ENCODE measurements around the gene NAV2.

NAV2 gene

GRCh38 chr11:19840961-19841360 is 128.3 kb downstream of the NAV2 start:
- Histone ChIP-seq H3K36me3 (ENCODE audit: control insufficient read depth, insufficient read depth, low read length) (peaks cover 3% of the 10 kb centered on the region; the same call in 1 of the 2 replicates), H3K9me3 (ENCODE audit: control insufficient read depth, insufficient read depth, low read length) (no peaks in the 10 kb centered on the region), H3K27ac (ENCODE audit: low read length) (no peak overlapping the region), H3K4me1 (ENCODE audit: control insufficient read depth, insufficient read depth, low read length) (no peaks in the 10 kb centered on the region), H3K27me3 (ENCODE audit: control insufficient read depth, insufficient read depth, low read length) (0 out of 2 replicates have a peak, but pooled peaks cover 1% of the 10 kb centered on the region), H3K4me3 (ENCODE audit: low read length) (no peak overlapping the region)
- no peak for DNase-seq (ENCODE audit: low read depth, low spot score)

GRCh38 chr11:19842505-19842904 is 129.9 kb downstream of the NAV2 start:
- no peak overlapping the region for H3K4me3 ChIP-seq (ENCODE audit: low read length)
- 0 out of 2 replicates have a peak, but pooled peaks cover 2% of the 10 kb centered on the region for H3K4me1 ChIP-seq (ENCODE audit: control insufficient read depth, insufficient read depth, low read length)
- H3K27ac ChIP-seq (ENCODE audit: low read length), result no peak overlapping the region
- no CpG with 5 or more reads among the region's 7 CpGs for whole genome bisulfite sequencing (ENCODE audit: insufficient coverage, insufficient read length)
- peaks cover 3% of the 10 kb centered on the region; the same call in 1 of the 2 replicates for H3K36me3 ChIP-seq (ENCODE audit: control insufficient read depth, insufficient read depth, low read length)
- H3K9me3 ChIP-seq (ENCODE audit: control insufficient read depth, insufficient read depth, low read length), result no peaks in the 10 kb centered on the region
- DNase-seq (ENCODE audit: low read depth, low spot score), result no peak
- 0 out of 2 replicates have a peak, but pooled peaks cover 1% of the 10 kb centered on the region for H3K27me3 ChIP-seq (ENCODE audit: control insufficient read depth, insufficient read depth, low read length)

GRCh38 chr11:19843079-19843478 is 130.4 kb downstream of the NAV2 start:
- no CpG with 5 or more reads among the region's 2 CpGs for WGBS (ENCODE audit: insufficient coverage, insufficient read length)
- Histone ChIP-seq H3K27ac (ENCODE audit: low read length) (no peak overlapping the region), H3K4me3 (ENCODE audit: low read length) (no peak overlapping the region), H3K27me3 (ENCODE audit: control insufficient read depth, insufficient read depth, low read length) (0 out of 2 replicates have a peak, but pooled peaks cover 1% of the 10 kb centered on the region), H3K36me3 (ENCODE audit: control insufficient read depth, insufficient read depth, low read length) (peaks cover 3% of the 10 kb centered on the region; the same call in 1 of the 2 replicates), H3K4me1 (ENCODE audit: control insufficient read depth, insufficient read depth, low read length) (0 out of 2 replicates have a peak, but pooled peaks cover 2% of the 10 kb centered on the region), H3K9me3 (ENCODE audit: control insufficient read depth, insufficient read depth, low read length) (no peaks in the 10 kb centered on the region)
- no peak for DNase-seq (ENCODE audit: low read depth, low spot score)

- Histone ChIP-seq H3K4me3 (ENCODE audit: low read length) (no peak overlapping the region), H3K4me1 (ENCODE audit: control insufficient read depth, insufficient read depth, low read length) (0 out of 2 replicates have a peak, but pooled peaks cover 2% of the 10 kb centered on the region), H3K9me3 (ENCODE audit: control insufficient read depth, insufficient read depth, low read length) (no peaks in the 10 kb centered on the region), H3K36me3 (ENCODE audit: control insufficient read depth, insufficient read depth, low read length) (peaks cover 3% of the 10 kb centered on the region; the same call in 1 of the 2 replicates), H3K27ac (ENCODE audit: low read length) (no peak overlapping the region), H3K27me3 (ENCODE audit: control insufficient read depth, insufficient read depth, low read length) (0 out of 2 replicates have a peak, but pooled peaks cover 1% of the 10 kb centered on the region)
- no peak for DNase-seq (ENCODE audit: low read depth, low spot score)
Measured at GRCh38 chr11:19844012-19844411, 131.4 kb downstream of the NAV2 start.

GRCh38 chr11:19844806-19845205 is 132.2 kb downstream of the NAV2 start:
- H3K9me3 ChIP-seq (ENCODE audit: control insufficient read depth, insufficient read depth, low read length), result no peaks in the 10 kb centered on the region
- H3K36me3 ChIP-seq (ENCODE audit: control insufficient read depth, insufficient read depth, low read length), result peaks cover 3% of the 10 kb centered on the region; the same call in 1 of the 2 replicates
- H3K27me3 ChIP-seq (ENCODE audit: control insufficient read depth, insufficient read depth, low read length), result no peaks in the 10 kb centered on the region
- DNase-seq (ENCODE audit: low read depth, low spot score), result no peak
- no CpG with 5 or more reads among the region's 2 CpGs for WGBS (ENCODE audit: insufficient coverage, insufficient read length)
- no peak overlapping the region for H3K27ac ChIP-seq (ENCODE audit: low read length)
- no peak overlapping the region for H3K4me3 ChIP-seq (ENCODE audit: low read length)
- 0 out of 2 replicates have a peak, but pooled peaks cover 2% of the 10 kb centered on the region for H3K4me1 ChIP-seq (ENCODE audit: control insufficient read depth, insufficient read depth, low read length)

- Histone ChIP-seq H3K4me1 (ENCODE audit: control insufficient read depth, insufficient read depth, low read length) (0 out of 2 replicates have a peak, but pooled peaks cover 2% of the 10 kb centered on the region), H3K27me3 (ENCODE audit: control insufficient read depth, insufficient read depth, low read length) (no peaks in the 10 kb centered on the region), H3K27ac (ENCODE audit: low read length) (no peak overlapping the region), H3K4me3 (ENCODE audit: low read length) (no peak overlapping the region), H3K9me3 (ENCODE audit: control insufficient read depth, insufficient read depth, low read length) (no peaks in the 10 kb centered on the region), H3K36me3 (ENCODE audit: control insufficient read depth, insufficient read depth, low read length) (peaks cover 3% of the 10 kb centered on the region; the same call in 1 of the 2 replicates)
- DNase-seq (ENCODE audit: low read depth, low spot score), result no peak
Measured at GRCh38 chr11:19845626-19846025, 133.0 kb downstream of the NAV2 start.

- no peak overlapping the region for H3K27ac ChIP-seq (ENCODE audit: low read length)
- no peak overlapping the region for H3K4me3 ChIP-seq (ENCODE audit: low read length)
- 0 out of 2 replicates have a peak, but pooled peaks cover 2% of the 10 kb centered on the region for H3K4me1 ChIP-seq (ENCODE audit: control insufficient read depth, insufficient read depth, low read length)
- WGBS (ENCODE audit: insufficient coverage, insufficient read length), result no CpG with 5 or more reads among the region's 6 CpGs
- no peaks in the 10 kb centered on the region for H3K27me3 ChIP-seq (ENCODE audit: control insufficient read depth, insufficient read depth, low read length)
- no peak for DNase-seq (ENCODE audit: low read depth, low spot score)
- peaks cover 3% of the 10 kb centered on the region; the same call in 1 of the 2 replicates for H3K36me3 ChIP-seq (ENCODE audit: control insufficient read depth, insufficient read depth, low read length)
- no peaks in the 10 kb centered on the region for H3K9me3 ChIP-seq (ENCODE audit: control insufficient read depth, insufficient read depth, low read length)
Measured at GRCh38 chr11:19846654-19847305, 134.1 kb downstream of the NAV2 start.

GRCh38 chr11:19848219-19848618 is 135.6 kb downstream of the NAV2 start:
- Histone ChIP-seq H3K4me1 (ENCODE audit: control insufficient read depth, insufficient read depth, low read length) (0 out of 2 replicates have a peak, but pooled peaks cover 2% of the 10 kb centered on the region), H3K27ac (ENCODE audit: low read length) (no peak overlapping the region)
- no CpG with 5 or more reads among the region's 2 CpGs for WGBS (ENCODE audit: insufficient coverage, insufficient read length)

GRCh38 chr11:19849107-19849789 is 136.6 kb downstream of the NAV2 start:
- DNase-seq (ENCODE audit: low read depth, low spot score), result no peak
- H3K27me3 ChIP-seq (ENCODE audit: control insufficient read depth, insufficient read depth, low read length), result no peaks in the 10 kb centered on the region
- 0 out of 2 replicates have a peak, but pooled peaks cover 2% of the 10 kb centered on the region for H3K4me1 ChIP-seq (ENCODE audit: control insufficient read depth, insufficient read depth, low read length)
- WGBS (ENCODE audit: insufficient coverage, insufficient read length), result no CpG with 5 or more reads among the region's 6 CpGs
- no peaks in the 10 kb centered on the region for H3K36me3 ChIP-seq (ENCODE audit: control insufficient read depth, insufficient read depth, low read length)
- no peak overlapping the region for H3K4me3 ChIP-seq (ENCODE audit: low read length)
- no peak overlapping the region for H3K27ac ChIP-seq (ENCODE audit: low read length)
- no peaks in the 10 kb centered on the region for H3K9me3 ChIP-seq (ENCODE audit: control insufficient read depth, insufficient read depth, low read length)

More at GRCh38 chr11:19848219-19848618, 135.6 kb downstream of the NAV2 start:
- H3K9me3 ChIP-seq (ENCODE audit: control insufficient read depth, insufficient read depth, low read length), result no peaks in the 10 kb centered on the region
- no peak overlapping the region for H3K4me3 ChIP-seq (ENCODE audit: low read length)
- no peaks in the 10 kb centered on the region for H3K27me3 ChIP-seq (ENCODE audit: control insufficient read depth, insufficient read depth, low read length)
- H3K36me3 ChIP-seq (ENCODE audit: control insufficient read depth, insufficient read depth, low read length), result no peaks in the 10 kb centered on the region
- no peak for DNase-seq (ENCODE audit: low read depth, low spot score)

GRCh38 chr11:19849947-19850593 is 137.4 kb downstream of the NAV2 start:
- H3K27ac ChIP-seq (ENCODE audit: low read length), result no peak overlapping the region
- no peaks in the 10 kb centered on the region for H3K27me3 ChIP-seq (ENCODE audit: control insufficient read depth, insufficient read depth, low read length)
- H3K4me3 ChIP-seq (ENCODE audit: low read length), result no peak overlapping the region
- DNase-seq (ENCODE audit: low read depth, low spot score), result no peak
- H3K4me1 ChIP-seq (ENCODE audit: control insufficient read depth, insufficient read depth, low read length), result 0 out of 2 replicates have a peak, but pooled peaks cover 2% of the 10 kb centered on the region
- no CpG with 5 or more reads among the region's 6 CpGs for WGBS (ENCODE audit: insufficient coverage, insufficient read length)
- H3K36me3 ChIP-seq (ENCODE audit: control insufficient read depth, insufficient read depth, low read length), result no peaks in the 10 kb centered on the region
- H3K9me3 ChIP-seq (ENCODE audit: control insufficient read depth, insufficient read depth, low read length), result no peaks in the 10 kb centered on the region
